Subcutaneous adipose tissue (tissue), 4 donors: ENCODE measurements around the gene OR2AE1. TPM values are rescaled to one million over a fixed set of nuclear protein-coding genes. Genes with fewer than 3 reads are reported as not detected.

ENCODE experiments used
- CTCF ChIP-seq: fragments of 450-650 bp; IDR thresholded peaks from one replicate; pipeline ENCODE4 v1.5.1; 2016; ENCODE audit warnings: low read depth, mild to moderate bottlenecking, control low read depth, antibody characterized with exemption, moderate library complexity
- total RNA-seq, 4 donors: library from RNA; depleted of rRNA; stranded (reverse); fragments of >200 nt; gene quantifications; one replicate each; pipeline ENCODE4 v1.1.0, GENCODE V29; 2016

The OR2AE1 gene
- under 1 TPM in 1 of 4 donors, not detected in 3; 0.98 TPM for total RNA-seq

DNA sequence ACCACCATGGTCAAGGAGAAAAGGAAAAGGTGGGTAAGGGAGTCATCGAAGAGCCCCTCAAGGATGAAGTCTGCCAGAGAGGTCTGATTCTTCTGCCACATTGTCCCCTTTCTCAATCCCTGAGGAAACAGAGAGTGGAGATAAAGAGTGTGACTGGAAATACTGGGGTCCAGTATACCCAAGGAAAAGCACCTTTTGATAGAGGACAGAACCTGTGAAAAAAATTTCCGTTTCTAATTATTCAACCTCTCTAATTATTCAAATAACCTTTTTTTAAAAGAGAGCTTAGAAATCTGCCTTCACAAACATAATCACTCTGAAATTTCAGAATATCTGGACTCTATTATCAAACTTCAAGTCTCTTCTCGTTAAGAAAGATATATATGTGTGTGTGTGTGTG is at the start of gene OR2AE1:
Gene OR2AE1 (minus strand): TSS at position 101 of the 400 bp plus-strand sequence. CDS start 0 bp downstream, at position 101.
- no peak for TF ChIP-seq CTCF

GRCh38 chr7:99926321-99926720 is 49.5 kb upstream of the OR2AE1 start:
- no peak for TF ChIP-seq CTCF

DNA sequence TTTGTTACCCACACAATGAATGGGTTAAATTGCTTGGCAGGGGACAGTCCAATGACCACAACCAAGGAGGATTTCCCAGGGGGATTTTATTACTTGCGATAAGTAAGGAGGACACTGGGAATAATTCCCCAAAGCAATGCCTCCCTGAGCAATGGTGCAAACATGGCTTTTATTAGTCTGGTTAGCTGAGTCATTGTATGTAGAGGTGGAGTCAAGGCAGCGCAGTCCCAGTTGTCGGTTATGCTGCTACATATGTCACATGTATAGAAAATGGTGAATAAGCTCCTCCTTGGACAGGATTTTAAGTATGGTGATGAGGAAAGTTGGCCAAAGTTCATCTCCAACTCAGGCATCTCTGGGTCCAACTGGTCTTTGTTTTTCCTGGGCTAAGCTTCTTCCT is 46.4 kb upstream of the OR2AE1 start:
- TF ChIP-seq CTCF = no peak

DNA sequence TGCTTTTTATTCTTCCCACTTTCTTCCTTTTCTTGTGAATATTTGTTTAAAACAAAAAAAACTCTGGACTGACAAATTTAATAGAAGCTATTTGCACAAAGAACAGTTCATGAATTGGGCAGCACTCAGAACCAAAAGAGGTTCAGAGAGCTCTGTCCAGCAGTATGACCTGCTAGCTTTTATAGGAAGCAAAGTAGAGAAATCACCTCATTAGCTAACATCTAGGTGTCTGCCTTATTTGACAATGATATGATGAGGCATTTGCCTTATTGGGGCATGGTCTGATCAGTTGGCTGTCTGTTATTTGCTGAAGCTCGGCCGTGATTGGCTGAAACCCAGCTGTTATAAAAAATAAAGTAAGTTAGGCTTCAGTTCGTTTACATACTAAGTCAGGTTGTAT is 43.3 kb upstream of the OR2AE1 start:
- TF ChIP-seq CTCF = no peak

- TF ChIP-seq CTCF = no peak
Observed at GRCh38 chr7:99919814-99920112, 42.9 kb upstream of the OR2AE1 start.

- TF ChIP-seq CTCF = no peak
Observed at GRCh38 chr7:99918959-99919813, 42.4 kb upstream of the OR2AE1 start, which contains the start of gene TRIM4. Gene TRIM4, minus strand, starts transcription at chr7:99919530. Its CDS starts 129 bp downstream, at chr7:99919401.

GRCh38 chr7:99910976-99911375 is 34.1 kb upstream of the OR2AE1 start:
- TF ChIP-seq CTCF = no peak
